Measurements from ENCODE around the gene ABCC3.

ABCC3 gene

DNA sequence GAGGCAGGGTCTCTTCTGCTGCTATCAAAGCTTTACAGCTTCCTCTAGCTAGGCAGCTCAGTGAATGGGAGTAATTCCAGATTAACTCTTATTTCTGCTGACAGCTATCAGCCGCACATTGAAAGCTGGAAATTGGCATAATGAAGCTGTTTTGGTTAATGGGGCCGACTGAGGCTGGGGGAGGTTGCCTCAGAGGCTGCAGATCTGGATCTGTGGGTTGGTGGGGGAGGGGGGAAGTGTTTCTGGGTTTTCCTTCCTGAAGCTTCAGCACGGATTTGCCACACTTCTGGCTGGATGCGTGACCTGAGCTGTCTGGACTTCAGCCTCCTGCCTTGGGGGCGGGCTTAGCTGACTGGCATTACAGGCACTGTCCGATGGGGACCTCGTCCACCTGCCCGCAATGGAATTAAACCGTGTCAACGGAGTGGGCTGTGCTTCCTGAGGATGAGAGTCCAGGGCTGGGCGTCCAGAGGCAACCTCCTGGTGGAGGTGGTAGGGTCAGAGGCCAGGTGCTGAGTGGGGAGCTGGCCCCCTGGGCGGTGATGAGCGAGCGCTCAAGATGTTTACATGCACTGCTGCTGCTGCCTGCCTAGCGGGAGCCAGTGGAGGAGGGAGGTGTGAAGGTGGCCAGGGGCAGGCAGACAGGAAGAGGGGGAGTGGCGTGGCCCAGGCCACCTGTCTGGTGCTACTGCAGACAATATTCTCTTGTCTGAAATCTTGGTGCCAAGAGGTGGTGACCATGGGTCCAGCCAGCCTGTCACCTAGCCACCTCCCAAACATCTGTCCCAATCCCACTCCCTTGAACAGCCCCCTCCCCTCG, 6.7 kb upstream of the ABCC3 start:
- peak; percentile 9 to 90 (median 80) for DNase-seq

- DNase-seq: no peak
Observed at GRCh38 chr17:50629902-50630301, 4.8 kb upstream of the ABCC3 start.

DNA sequence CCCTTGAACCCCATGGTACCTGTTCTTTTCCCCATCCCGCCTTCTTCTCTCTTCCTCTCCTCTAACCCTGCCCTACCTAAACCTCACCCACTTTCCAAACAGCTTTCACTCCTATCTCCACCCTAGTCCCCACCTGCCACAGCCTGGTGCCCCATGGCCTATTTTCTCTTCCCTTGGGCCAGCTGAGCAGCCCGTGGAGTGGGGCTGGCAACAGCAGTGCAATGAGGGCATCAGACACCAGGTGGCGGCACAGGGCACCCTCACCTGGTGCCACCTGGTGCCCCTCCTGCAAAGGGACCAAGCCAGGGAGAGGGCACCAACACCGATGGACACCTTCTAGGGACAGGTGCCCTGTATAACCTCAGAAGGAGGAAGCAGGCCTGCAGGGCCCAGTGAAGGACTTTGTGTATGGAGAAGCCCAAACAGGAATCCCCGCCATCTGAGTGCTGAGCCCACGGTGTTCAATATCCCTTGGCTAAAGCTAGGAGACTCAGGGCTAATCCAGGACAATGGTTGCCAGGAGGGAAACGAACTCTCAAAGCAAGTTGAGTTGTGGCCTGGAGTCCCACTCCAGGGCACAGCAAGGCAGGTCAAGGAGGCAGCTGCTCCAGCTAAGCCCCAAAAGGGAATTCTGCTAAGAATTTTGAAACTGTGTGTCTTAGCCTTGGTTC, 4.0 kb upstream of the ABCC3 start:
- DNase-seq: peak; percentile 35 to 60 (median 49)

- peak in 1 of 3 experiments; percentile 9 for DNase-seq
Observed at GRCh38 chr17:50631195-50631907, 3.3 kb upstream of the ABCC3 start.

- no peak for DNase-seq
Observed at GRCh38 chr17:50631908-50632571, 2.6 kb upstream of the ABCC3 start.

DNA sequence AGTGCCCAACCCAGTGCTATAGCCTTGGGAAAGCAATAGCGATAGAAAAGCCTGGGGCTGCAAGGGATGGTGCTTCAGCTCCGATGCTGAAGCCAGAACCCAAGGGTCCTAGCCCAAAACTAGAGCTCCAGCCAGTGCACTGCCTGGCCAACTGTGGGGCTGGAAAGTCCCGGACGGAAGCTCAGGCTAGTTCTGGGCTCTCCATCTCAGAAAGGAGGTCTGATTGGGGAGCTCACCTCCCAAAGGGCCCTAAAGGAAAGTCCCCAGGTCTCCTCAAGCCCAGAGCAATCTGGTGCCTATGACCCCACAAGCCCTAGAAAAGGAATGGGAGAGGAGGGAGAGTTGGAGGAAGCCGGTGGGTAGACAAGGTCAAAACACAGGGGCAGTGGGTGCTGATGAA, 2.0 kb upstream of the ABCC3 start:
- no peak for DNase-seq

DNA sequence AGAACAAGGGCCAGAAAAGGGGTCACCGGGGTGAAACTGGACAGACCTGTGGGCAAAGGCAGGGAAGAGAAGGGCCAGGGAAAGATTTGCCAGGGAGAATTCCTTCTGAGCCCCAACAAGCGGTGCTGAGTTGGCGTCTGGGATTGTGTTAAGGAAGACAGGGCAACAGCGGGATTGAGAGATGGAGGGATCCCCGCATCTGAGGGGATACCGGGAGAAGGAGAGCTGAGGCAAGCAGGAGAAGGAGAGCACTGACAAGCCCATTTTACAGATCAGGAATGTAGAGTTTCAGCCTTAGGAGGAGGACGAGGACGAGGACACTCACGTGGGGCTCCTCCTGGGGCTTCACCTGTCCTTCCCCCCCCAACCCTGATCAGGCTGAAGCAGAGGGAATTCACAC, 998 bp upstream of the ABCC3 start:
- DNase-seq: no peak

DNA sequence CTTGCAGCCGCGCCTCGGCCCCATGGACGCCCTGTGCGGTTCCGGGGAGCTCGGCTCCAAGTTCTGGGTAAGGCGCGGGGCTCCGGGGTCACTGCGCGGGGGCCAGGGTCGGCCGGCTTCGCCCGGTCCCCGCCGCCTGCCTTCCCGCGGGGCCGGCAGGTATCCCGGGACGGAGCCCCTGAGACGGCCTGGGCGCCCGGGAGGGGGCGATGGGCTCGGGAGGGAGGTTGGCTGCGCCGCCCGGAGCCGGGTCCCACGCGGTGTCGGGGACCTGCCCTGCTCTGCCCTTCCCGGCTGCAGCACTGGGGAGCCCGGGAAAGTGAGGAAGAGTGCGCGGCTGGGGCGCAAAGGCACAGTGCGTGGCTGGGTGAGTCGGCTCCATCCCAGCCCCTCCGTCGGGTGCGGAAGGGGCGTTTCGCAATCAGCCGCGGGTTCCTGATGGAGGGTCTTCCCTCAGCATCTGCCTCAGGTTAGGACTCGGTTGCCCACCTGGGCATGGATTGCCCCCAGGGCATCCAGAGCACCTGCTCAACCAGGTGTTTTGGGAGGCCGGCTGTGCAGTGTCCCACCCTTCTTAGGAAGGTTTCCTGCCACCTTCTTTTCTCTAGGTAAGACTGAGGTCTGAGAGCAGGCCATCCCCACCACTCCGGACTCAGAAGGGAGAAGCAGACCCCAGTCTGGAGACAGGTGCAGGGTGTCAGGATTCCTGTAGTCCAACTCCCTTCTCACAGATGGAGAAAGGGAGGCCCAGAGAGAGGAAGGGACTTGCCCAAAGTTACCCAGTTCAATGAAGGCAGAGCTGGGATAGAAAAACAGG, 442 bp downstream of the ABCC3 start:
- peak in 1 of 3 experiments; percentile 31 for DNase-seq

GRCh38 chr17:50635732-50635981, 976 bp downstream of the ABCC3 start:
- no peak for DNase-seq

DNA sequence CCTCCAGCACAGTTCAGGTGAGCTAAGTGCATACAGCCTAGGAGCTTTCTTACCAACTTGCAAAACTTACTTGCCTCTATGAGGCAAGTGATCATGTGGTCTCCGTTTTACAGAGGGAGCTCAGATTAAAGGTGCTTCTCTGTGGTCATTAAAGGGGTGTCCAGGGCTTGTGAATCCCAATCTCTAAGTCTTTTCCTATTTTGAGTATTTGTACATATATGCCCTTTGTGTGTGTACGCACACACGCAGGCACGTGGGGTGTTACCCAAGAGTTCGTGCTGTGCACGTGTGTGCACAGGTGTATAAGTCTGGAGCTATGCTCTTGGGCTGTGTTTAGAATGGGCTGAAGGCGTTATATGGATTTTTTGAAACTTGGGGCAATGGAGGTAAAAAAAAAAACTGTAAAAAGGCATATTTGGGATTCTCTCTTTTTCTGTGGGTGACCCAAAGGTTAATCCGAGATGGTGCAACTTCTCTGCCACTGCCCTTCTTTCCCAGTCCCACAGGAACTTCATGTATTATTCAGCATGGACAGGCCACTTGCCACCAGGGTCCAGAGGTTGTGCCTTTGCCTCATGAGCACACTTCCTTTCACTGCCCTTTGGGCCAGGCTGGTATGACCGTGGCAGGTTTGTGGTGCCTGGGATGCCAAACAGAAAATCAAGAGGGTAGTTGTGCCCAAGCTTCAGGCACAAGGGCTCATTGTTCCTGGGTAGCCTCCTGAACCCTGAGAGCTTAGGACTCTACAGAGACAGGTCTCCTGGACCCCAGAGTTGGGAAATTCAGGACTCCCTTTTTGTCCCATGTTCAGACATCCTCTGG, 1.5 kb downstream of the ABCC3 start:
- DNase-seq: no peak

DNA sequence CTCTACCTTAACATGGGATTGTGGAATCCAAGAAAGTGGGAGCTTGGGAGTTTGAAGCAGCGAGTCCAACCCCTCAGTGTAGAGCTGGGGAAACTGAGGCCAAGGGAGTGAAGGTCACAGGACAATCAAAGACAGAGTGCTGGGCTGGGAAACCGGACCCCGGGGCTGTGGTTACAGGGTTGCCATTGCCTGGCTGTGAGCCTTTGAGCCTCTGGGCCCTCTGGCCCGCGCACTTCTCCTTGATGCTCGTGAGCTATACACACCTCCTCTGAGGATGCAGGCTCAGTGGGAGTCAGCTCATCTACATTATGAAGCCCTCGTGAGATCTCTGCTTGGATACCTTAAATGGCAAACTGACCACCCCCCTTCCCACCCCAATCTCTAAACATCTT, 2.1 kb downstream of the ABCC3 start:
- no peak for DNase-seq

- DNase-seq: peak in 1 of 3 experiments; percentile 31
Observed at GRCh38 chr17:50637829-50638605, 3.3 kb downstream of the ABCC3 start.

DNA sequence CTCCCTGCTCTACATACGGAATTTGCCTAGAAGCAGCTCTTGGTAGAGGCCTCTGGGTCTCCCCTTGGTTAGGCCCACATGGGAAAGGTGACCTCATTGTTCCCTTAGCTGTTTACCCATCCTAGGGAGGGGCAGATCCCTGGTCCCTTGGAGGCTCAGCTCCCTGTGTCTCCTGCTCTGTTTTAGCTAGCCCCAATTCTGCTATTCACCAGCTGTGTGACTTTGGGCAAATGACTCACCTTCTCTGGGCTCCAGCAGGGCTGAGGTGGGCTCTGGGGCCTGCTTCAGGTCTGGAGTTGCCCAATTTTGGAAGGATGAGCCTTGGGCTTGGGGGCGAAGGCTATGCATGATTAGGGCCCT, 3.9 kb downstream of the ABCC3 start:
- DNase-seq: no peak

- no peak for DNase-seq
Observed at GRCh38 chr17:50638966-50639713, 4.5 kb downstream of the ABCC3 start.

DNA sequence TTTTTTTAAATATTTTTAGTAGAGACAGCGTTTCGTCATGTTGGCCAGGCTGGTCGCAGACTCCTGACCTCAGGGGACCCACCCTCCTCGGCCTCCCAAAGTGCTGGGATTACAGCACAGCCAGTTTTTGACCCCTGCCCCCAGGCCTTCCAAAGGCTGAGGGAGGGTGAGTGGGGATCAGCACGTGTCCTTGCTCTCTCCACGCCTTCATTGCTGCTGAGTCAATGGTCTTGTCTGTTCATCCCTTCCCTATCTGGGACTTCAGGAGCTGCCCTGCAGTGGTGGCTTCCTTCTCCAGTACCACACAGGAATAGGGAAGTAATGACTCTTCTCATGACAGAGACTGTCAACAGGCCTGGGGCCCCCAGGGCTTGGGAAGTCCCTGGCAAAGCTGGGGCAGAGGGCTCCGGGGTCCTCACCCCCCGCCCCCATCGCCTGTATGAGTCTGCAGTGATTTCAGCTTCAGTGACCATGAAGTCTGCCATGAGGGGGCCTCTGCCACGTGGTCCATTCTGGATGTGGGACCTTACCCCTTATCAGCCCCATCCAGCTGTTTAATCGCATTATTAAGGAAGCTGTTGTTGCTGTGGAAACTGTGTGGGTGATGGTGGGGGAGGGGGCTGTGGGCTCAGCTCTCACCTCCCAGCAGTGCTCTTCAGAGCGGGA, 6.1 kb downstream of the ABCC3 start:
- DNase-seq: no peak

GRCh38 chr17:50641357-50641756, 6.7 kb downstream of the ABCC3 start:
- DNase-seq: no peak

DNA sequence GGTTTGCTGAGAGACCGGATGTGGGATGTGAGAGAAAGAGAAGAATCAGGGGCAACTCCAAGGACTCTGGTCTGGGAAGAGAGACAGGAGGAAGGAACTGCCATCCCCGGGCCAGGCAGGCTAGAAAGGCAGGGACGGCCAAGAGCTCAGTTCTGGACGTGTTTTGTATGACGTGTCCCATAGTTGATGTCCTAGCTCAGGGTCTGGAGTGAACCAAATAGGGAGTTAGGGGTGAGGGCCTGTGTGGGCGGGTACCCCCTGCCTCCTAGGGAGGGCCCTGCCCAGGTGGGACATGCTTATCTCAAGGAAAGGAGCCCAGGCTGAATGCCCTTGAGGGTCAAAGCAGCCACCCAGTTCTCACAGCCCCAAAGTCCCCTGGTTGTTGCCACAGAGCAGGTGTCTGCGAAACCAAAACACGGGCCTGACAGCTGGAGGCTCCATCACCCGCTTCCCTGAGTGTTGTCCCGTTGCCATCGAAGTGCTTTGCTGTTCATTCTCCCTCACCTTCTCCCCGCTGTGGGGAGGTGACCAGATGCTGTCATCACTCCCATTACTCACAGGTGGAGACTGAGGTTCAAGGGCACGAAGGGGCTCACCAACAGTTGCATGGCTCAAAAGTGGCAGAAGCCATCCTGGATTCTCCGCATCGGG, 7.5 kb downstream of the ABCC3 start:
- DNase-seq: no peak

- DNase-seq: no peak
Observed at GRCh38 chr17:50642722-50643656, 8.3 kb downstream of the ABCC3 start.

Measured in NCI-H1417 (cell line).